ENCODE results near the gene CAPN2. TPM values are rescaled to one million over a fixed set of nuclear protein-coding genes. Genes with fewer than 3 reads are reported as not detected.
A peak's percentile ranks its signal among the peaks of the same experiment; 100 is the strongest.

Gene CAPN2
- total RNA-seq, 1 donor from 2014 or later = 253 TPM

DNA sequence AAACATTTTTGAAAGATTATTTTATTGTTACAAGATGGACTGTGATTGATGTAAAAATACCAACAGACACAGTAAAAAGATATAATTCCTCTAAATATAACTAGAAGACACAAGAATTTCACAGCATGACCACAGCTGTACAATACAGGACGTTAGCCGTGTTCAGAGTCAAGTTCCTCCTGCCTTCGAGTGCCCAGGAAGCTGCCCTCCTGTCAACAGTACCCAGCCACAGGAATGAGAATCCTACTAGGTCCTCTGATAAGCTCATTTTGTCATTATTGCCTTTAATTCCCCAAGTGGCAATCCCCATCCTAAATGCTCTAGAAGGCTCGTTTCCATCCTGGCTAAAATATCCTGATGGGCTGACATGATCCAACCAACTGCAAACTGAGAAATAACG is 16.4 kb upstream of the CAPN2 start:
- intact Hi-C loops (cut with DNase I) = no loop called here

DNA sequence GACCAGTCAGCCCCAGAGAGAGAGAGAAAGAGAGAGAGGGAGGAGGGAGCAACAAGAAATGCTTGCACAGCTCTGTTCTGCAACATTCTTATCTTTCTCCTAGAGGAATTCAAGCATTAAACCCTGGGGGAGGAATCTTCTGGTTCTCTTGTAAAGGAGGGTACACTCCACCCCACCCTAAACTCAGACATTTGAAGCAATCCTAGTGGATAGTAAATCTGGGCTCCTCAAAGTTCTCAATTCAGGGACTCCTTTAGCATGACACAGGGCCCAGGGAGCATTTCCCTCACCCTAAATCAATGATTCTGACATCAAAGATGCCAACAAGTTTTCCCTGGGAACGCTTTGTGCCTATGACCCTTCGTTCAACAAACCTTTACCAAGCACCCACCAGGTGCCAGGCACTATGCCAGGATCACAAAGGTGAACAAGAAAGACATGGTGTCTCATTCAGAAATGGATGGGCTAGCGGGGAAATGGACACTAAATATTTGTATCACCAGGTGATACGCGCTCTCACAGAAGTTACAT is 11.9 kb upstream of the CAPN2 start:
- peak in 1 of 2 donors; percentile 19 for ATAC-seq
- peaks cover 26% of the 10 kb centered on the region for H3K4me1 ChIP-seq
- intact Hi-C loops (cut with DNase I) = no loop called here

More for the DNA sequence above, 16.4 kb upstream of the CAPN2 start:
- ATAC-seq (peak in 1 of 2 donors; percentile 41), DNase-seq (no peak)
- Histone ChIP-seq H3K9me3 (no peaks in the 10 kb centered on the region), H3K4me3 (no peak overlapping the region), H3K27ac (no peak overlapping the region), H3K36me3 (no peaks in the 10 kb centered on the region), H3K27me3 (ENCODE audit: low read depth) (no peaks in the 10 kb centered on the region), H3K4me1 (peaks cover 10% of the 10 kb centered on the region)
- TF ChIP-seq, protein P1, sequence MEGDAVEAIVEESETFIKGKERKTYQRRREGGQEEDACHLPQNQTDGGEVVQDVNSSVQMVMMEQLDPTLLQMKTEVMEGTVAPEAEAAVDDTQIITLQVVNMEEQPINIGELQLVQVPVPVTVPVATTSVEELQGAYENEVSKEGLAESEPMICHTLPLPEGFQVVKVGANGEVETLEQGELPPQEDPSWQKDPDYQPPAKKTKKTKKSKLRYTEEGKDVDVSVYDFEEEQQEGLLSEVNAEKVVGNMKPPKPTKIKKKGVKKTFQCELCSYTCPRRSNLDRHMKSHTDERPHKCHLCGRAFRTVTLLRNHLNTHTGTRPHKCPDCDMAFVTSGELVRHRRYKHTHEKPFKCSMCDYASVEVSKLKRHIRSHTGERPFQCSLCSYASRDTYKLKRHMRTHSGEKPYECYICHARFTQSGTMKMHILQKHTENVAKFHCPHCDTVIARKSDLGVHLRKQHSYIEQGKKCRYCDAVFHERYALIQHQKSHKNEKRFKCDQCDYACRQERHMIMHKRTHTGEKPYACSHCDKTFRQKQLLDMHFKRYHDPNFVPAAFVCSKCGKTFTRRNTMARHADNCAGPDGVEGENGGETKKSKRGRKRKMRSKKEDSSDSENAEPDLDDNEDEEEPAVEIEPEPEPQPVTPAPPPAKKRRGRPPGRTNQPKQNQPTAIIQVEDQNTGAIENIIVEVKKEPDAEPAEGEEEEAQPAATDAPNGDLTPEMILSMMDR (IDR thresholded peaks at IDR 0.05) = no peak

DNA sequence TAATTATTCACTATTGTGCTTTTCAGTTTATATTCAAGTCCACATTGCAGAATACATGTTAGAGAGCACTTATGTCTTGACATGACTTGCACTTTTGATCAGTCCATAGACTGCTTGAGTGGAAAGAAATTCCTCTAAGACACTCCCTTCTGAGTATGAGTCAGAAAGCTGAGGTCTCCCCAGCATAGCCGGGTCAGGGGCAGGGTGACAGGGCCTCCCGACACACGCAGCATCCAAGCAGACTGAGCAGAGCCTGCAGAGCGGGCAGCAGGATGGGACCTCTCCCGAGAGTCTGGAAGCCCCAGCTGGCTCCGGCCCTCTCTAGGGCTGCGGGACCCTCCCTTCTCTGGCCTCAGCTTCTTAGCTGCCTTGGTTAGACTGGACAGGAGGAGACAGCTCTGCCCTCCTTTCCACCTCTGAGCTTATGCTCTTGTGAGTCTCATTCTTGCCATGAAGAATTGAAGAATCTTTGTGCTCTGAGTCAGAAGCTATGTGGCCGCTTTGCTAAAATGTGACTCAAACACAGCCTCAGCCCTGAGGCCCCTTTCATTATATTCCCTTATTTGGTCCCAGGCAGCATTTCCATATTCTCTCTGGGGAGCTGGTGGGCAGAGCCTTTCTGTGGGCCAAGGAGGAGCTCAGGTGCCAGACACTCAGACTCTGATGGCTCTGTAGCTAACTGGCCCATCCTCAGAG is 11.2 kb upstream of the CAPN2 start:
- intact Hi-C loops (cut with DNase I) = no loop called here
- peak overlapping the region; percentile 74 for H3K27ac ChIP-seq
- H3K4me1 ChIP-seq = peaks cover 30% of the 10 kb centered on the region
- ATAC-seq (peak; percentile 88), DNase-seq (peak; percentile 64)
- no peaks in the 10 kb centered on the region for H3K27me3 ChIP-seq (ENCODE audit: low read depth)
- no peaks in the 10 kb centered on the region for H3K36me3 ChIP-seq
- no peaks in the 10 kb centered on the region for H3K9me3 ChIP-seq
- TF ChIP-seq, protein P1 (IDR thresholded peaks at IDR 0.05) = no peak
- no peak overlapping the region for H3K4me3 ChIP-seq

More for the DNA sequence above, 11.9 kb upstream of the CAPN2 start:
- TF ChIP-seq, protein P1 (IDR thresholded peaks at IDR 0.05) = no peak
- no peak overlapping the region for H3K4me3 ChIP-seq
- no peaks in the 10 kb centered on the region for H3K36me3 ChIP-seq
- DNase-seq = no peak
- peak overlapping the region; percentile 74 for H3K27ac ChIP-seq
- no peaks in the 10 kb centered on the region for H3K9me3 ChIP-seq
- no peaks in the 10 kb centered on the region for H3K27me3 ChIP-seq (ENCODE audit: low read depth)

DNA sequence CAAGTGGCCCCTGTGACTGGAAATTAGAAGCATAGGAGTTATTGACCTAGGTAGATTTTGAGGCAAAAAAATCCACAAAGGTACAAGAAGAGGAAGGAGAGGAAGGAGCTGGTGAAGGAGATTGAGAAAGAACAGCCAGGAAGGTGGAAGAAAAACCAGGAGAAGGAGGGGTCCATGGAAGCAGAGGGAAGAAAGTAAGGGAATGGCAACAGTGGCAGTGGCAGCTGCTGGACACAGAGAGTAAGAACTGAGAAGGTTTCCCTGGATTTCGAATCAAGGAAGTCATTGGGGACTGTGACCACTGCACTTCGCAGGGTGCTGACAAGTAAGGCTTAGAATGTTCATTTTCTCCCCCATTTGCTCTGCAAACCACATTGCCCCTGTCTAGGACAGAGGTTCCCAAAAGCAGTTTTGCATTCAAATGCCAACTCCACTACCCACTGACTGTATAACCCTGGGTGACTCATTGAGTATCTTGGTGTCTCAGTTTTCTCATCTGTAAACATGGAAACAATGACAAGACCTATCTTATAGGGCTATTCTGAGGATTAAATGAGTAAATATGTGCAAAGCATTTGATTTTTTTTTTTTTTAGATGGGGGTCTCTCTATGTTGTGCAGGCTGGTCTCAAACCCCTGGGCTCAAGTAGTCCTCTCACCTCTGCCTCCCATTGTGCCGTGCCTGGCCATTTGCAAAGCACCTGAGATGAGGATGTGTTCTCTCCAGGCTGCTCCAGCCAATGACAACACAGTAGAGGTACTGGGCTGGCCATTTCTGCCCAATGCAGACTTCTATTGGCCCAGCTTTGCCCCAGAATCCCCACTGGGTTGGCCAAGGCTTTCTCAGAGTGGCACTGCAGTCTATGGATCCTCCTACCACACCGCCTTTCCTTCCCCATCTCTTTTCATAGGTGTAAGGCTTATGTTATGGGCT is 9.3 kb upstream of the CAPN2 start:
- no peak overlapping the region for H3K27ac ChIP-seq
- DNase-seq = no peak
- peaks cover 50% of the 10 kb centered on the region for H3K4me1 ChIP-seq
- H3K9me3 ChIP-seq = no peaks in the 10 kb centered on the region
- no peaks in the 10 kb centered on the region for H3K36me3 ChIP-seq
- no peak overlapping the region for H3K4me3 ChIP-seq
- no peaks in the 10 kb centered on the region for H3K27me3 ChIP-seq (ENCODE audit: low read depth)
- intact Hi-C loops (cut with DNase I) = no loop called here
- ATAC-seq = no peak
- TF ChIP-seq, protein P1 (IDR thresholded peaks at IDR 0.05) = no peak

DNA sequence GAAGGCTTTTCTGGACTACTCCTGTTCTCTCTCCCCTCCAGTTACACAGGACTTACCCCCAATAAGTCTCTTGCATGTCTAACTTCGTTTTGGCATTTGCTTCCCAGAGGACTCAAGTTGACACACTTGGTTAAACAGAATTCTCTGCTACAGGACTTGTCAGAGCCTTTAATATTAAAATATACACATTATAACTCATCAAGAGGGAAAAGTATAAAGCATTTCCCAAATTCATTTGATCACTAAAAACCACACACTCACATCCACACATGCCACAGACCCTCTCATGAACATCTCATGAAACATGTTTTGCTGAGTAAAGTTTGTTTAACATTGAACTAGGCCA is 8.7 kb upstream of the CAPN2 start:
- H3K27ac ChIP-seq = no peak overlapping the region
- intact Hi-C loops (cut with DNase I) = no loop called here

More for the DNA sequence above, 8.7 kb upstream of the CAPN2 start:
- DNase-seq (no peak), ATAC-seq (no peak)
- TF ChIP-seq, protein P1 (IDR thresholded peaks at IDR 0.05) = no peak
- Histone ChIP-seq H3K4me3 (no peak overlapping the region), H3K9me3 (no peaks in the 10 kb centered on the region), H3K4me1 (peaks cover 50% of the 10 kb centered on the region), H3K27me3 (ENCODE audit: low read depth) (no peaks in the 10 kb centered on the region), H3K36me3 (no peaks in the 10 kb centered on the region)

Measured in lower lobe of right lung (tissue), 2 donors.